ENCODE results near the gene GPR179.

GRCh38 chr17:38364741-38365140 is 21.0 kb upstream of the GPR179 start:
- TF ChIP-seq EZH2phosphoT487 (IDR thresholded peaks at IDR 0.05; ENCODE audit: low read depth), result no peak
- TF ChIP-seq, protein P1, sequence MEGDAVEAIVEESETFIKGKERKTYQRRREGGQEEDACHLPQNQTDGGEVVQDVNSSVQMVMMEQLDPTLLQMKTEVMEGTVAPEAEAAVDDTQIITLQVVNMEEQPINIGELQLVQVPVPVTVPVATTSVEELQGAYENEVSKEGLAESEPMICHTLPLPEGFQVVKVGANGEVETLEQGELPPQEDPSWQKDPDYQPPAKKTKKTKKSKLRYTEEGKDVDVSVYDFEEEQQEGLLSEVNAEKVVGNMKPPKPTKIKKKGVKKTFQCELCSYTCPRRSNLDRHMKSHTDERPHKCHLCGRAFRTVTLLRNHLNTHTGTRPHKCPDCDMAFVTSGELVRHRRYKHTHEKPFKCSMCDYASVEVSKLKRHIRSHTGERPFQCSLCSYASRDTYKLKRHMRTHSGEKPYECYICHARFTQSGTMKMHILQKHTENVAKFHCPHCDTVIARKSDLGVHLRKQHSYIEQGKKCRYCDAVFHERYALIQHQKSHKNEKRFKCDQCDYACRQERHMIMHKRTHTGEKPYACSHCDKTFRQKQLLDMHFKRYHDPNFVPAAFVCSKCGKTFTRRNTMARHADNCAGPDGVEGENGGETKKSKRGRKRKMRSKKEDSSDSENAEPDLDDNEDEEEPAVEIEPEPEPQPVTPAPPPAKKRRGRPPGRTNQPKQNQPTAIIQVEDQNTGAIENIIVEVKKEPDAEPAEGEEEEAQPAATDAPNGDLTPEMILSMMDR (IDR thresholded peaks at IDR 0.05; ENCODE audit: low read depth, low read length), result no peak
